HCT116 (cell line): Measurements from ENCODE around the gene GALM. TPM values are rescaled to one million over a fixed set of nuclear protein-coding genes. Genes with fewer than 3 reads are reported as not detected.

ENCODE experiments used
- ATAC-seq: fragments of 200-7000 bp; cut with Tn5 transposase; 2 replicates; pipeline ENCODE4 v1.9.1; 2020; ENCODE audit warnings: mild to moderate bottlenecking, moderate library complexity
- BruUV-seq: library from RNA; stranded (reverse); fragments of 400-500 nt; replicated peaks from 2 replicates; lab custom pipeline; 2021; lab: Mats Ljungman, UMichigan
- CTCF ChIA-PET: fragments of 300-600 bp; sonication (Branson Sonifier 250); formaldehyde crosslinking; loops from one replicate; lab custom pipeline; 2021; ENCODE audit warnings: antibody characterized with exemption; lab: Charles Lee
- POLR2A ChIA-PET: fragments of 300-600, 350-600 bp; sonication (Branson Sonifier 250); formaldehyde crosslinking; loops from one replicate; lab custom pipeline; 2021; ENCODE audit warnings: antibody characterized with exemption; lab: Charles Lee
- RAD21 ChIA-PET, 2 experiments: fragments of 300-600 bp; sonication (Branson Sonifier 250); formaldehyde crosslinking; loops; one replicate each; lab custom pipeline; 2023; ENCODE audit warnings: low total read pairs in 2 of 2; ENCODE audit not compliant: uncharacterized antibody in 2 of 2, unreplicated experiment in 2 of 2, low non-redundant PET in 1 of 2; lab: Charles Lee
- DNase-seq: peaks from one replicate; pipeline ENCODE4 v3.0.0-alpha.2; 2010; ENCODE audit warnings: low read depth, low spot score
- H2AFZ ChIP-seq: fragments of 200-600 bp; shearing (Covaris generic), sonication (generic); 2 replicates; pipeline ENCODE4 v1.6.1; 2017; ENCODE audit warnings: low read depth, mixed run types, mixed read lengths, antibody characterized with exemption, low read length; ENCODE audit not compliant: poor library complexity, severe bottlenecking
- H3K27ac ChIP-seq: 2 replicates; pipeline ENCODE4 v1.5.1; 2012; ENCODE audit warnings: low read depth, low read length
- H3K27me3 ChIP-seq: fragments of 200-600 bp; sonication (generic); 2 replicates; pipeline ENCODE4 v1.6.1; 2016; ENCODE audit warnings: mixed run types, low read length, mixed read lengths; ENCODE audit not compliant: insufficient read depth
- H3K36me3 ChIP-seq, 2 experiments: fragments of 200-500 bp in 1 of 2; fragments of 200-600 bp in 1 of 2; sonication (Bioruptor generic) in 1 of 2; sonication (generic) in 1 of 2; 2 replicates each; pipeline versions ENCODE4 v1.5.1 to v1.6.1; 2014 to 2016; ENCODE audit warnings: low read length in 2 of 2, inconsistent platforms in 1 of 2, mixed read lengths in 1 of 2, mixed run types in 1 of 2; ENCODE audit not compliant: insufficient read depth in 2 of 2, control insufficient read depth in 1 of 2
- H3K4me1 ChIP-seq, 2 experiments: fragments of 200-600 bp in 1 of 2; sonication (generic) in 1 of 2; 2 replicates each; pipeline versions ENCODE4 v1.5.1 to v1.6.1; 2012 to 2017; ENCODE audit warnings: low read length in 2 of 2, inconsistent platforms in 1 of 2, mild to moderate bottlenecking in 1 of 2, mixed read lengths in 1 of 2, mixed run types in 1 of 2, moderate library complexity in 1 of 2; ENCODE audit not compliant: insufficient read depth in 2 of 2, control insufficient read depth in 1 of 2
- H3K4me2 ChIP-seq: fragments of 200-600 bp; sonication (generic); 2 replicates; pipeline ENCODE4 v1.6.1; 2017; ENCODE audit warnings: mixed run types, low read length, mixed read lengths
- H3K4me3 ChIP-seq, 2 experiments: fragments of 200-600 bp in 1 of 2; sonication (generic) in 1 of 2; replicated peaks in 1 of 2; 2 replicates each; pipeline ENCODE4 v1.5.1; 2011 to 2016; ENCODE audit warnings: low read length in 2 of 2, control low read depth in 1 of 2, low read depth in 1 of 2, mild to moderate bottlenecking in 1 of 2, mixed read lengths in 1 of 2, mixed run types in 1 of 2
- H3K79me2 ChIP-seq: fragments of 200-600 bp; sonication (generic); 2 replicates; pipeline ENCODE4 v1.6.1; 2017; ENCODE audit warnings: mild to moderate bottlenecking, mixed run types, low read length, moderate library complexity, mixed read lengths; ENCODE audit not compliant: insufficient read depth
- H3K9ac ChIP-seq: fragments of 200-600 bp; sonication (generic); 2 replicates; pipeline ENCODE4 v1.6.1; 2016; ENCODE audit warnings: low read length, mixed read lengths
- H3K9me2 ChIP-seq: fragments of 200-600 bp; sonication (generic), shearing (Covaris generic); 2 replicates; pipeline ENCODE4 v1.6.1; 2017; ENCODE audit warnings: mixed run types, mild to moderate bottlenecking, moderate library complexity; ENCODE audit not compliant: insufficient read depth
- H3K9me3 ChIP-seq, 2 experiments: fragments of 200-500 bp in 1 of 2; fragments of 200-600 bp in 1 of 2; sonication (Bioruptor generic) in 1 of 2; sonication (generic) in 1 of 2; 2 replicates each; pipeline ENCODE4 v1.6.1; 2014 to 2017; ENCODE audit warnings: low read length in 2 of 2, mixed read lengths in 2 of 2, inconsistent platforms in 1 of 2, low read depth in 1 of 2, mild to moderate bottlenecking in 1 of 2, mixed run types in 1 of 2, moderate library complexity in 1 of 2; ENCODE audit not compliant: control insufficient read depth in 1 of 2, insufficient read depth in 1 of 2
- H4K20me1 ChIP-seq: fragments of 200-600 bp; sonication (generic), shearing (Covaris generic); 2 replicates; pipeline ENCODE4 v1.6.1; 2017; ENCODE audit warnings: mixed run types, mild to moderate bottlenecking, moderate library complexity; ENCODE audit not compliant: insufficient read depth
- CBX3 ChIP-seq: IDR thresholded peaks from 2 replicates; pipeline ENCODE4 v1.6.1; 2012; ENCODE audit warnings: low read depth
- CEBPB ChIP-seq: IDR thresholded peaks from 2 replicates; pipeline ENCODE4 v1.6.1; 2012; ENCODE audit warnings: low read depth
- EGR1 ChIP-seq: IDR thresholded peaks from 2 replicates; pipeline ENCODE4 v1.6.1; 2012; ENCODE audit warnings: low read depth
- EZH2 ChIP-seq: fragments of 200-600 bp; sonication (generic); IDR thresholded peaks from 2 replicates; pipeline ENCODE4 v1.6.1; 2017; ENCODE audit warnings: antibody characterized with exemption, mixed run types
- EZH2phosphoT487 ChIP-seq: fragments of 200-600 bp; IDR thresholded peaks from 2 replicates; pipeline ENCODE4 v1.6.1; 2018; ENCODE audit warnings: antibody characterized with exemption, borderline replicate concordance
- JUND ChIP-seq: IDR thresholded peaks from 2 replicates; pipeline ENCODE4 v1.6.1; 2012
- POLR2A ChIP-seq: IDR thresholded peaks from 2 replicates; pipeline ENCODE4 v1.7.0; 2011; ENCODE audit warnings: borderline replicate concordance; ENCODE audit not compliant: insufficient read depth, insufficient read length; ENCODE audit errors: extremely low read depth
- RAD21 ChIP-seq: IDR thresholded peaks from 2 replicates; pipeline ENCODE4 v1.6.1; 2012; ENCODE audit warnings: low read depth, mild to moderate bottlenecking
- SIN3A ChIP-seq: IDR thresholded peaks from 2 replicates; pipeline ENCODE4 v1.6.1; 2012; ENCODE audit warnings: low read depth
- SRF ChIP-seq: IDR thresholded peaks from 2 replicates; pipeline ENCODE4 v1.6.1; 2012; ENCODE audit warnings: low read depth
- ZNF274 ChIP-seq: fragments of 200-500 bp; sonication (Bioruptor generic); IDR thresholded peaks from 2 replicates; pipeline ENCODE4 v1.6.1; 2014; ENCODE audit warnings: mild to moderate bottlenecking, low read depth, low read length, inconsistent platforms
- intact Hi-C: fragments of 100-400 bp; cut with micrococcal nuclease; formaldehyde crosslinking; loops from 2 replicates; pipeline ENCODE4 v1.10.0; 2022
- total RNA-seq: library from RNA; stranded (reverse); gene quantifications from one replicate; pipeline ENCODE4 v1.2.1, GENCODE V29; 2021; ENCODE audit not compliant: unreplicated experiment
- TF ChIP-seq, protein P1 (sequence below): IDR thresholded peaks from 2 replicates; pipeline ENCODE4 v1.6.1; 2012

GALM gene
- total RNA-seq, 1 experiment from 2014 or later, result 10.2 TPM

DNA sequence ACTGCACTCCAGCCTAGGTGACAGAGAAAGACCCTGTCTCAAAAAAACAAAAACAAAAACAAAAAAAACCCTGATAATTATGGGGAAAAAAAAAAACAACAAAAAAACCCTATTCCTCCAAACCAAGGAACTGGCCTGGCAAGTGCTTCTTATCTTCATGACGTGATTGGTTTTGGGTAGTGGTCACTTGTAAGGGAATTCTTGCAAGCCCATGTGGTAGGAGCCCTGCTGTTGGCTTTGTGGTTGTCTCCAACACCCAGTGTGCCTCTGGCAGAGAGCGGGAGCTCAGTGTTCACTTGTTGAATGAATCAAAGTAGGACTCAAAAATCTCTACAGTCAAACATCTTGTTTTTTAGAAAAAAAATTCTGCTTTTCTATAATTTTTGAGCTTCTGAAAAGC, 6.0 kb downstream of the GALM start:
- no peak overlapping the region for H3K4me3 ChIP-seq
- H2AFZ ChIP-seq, result no peak overlapping the region
- H3K79me2 ChIP-seq, result no peaks in the 10 kb centered on the region
- RAD21 ChIA-PET, result no interaction called here
- ATAC-seq, result no peak
- no peaks in the 10 kb centered on the region for H3K9me3 ChIP-seq
- H3K36me3 ChIP-seq, result 0 out of 4 replicates have a peak, but pooled peaks cover 0 to 3% of the 10 kb centered on the region in 2 experiments
- no peak for DNase-seq
- intact Hi-C loops, result no loop called here
- H3K9me2 ChIP-seq, result no peaks in the 10 kb centered on the region
- TF ChIP-seq EZH2phosphoT487, result no peak
- TF ChIP-seq JUND, result no peak
- TF ChIP-seq, protein P1, sequence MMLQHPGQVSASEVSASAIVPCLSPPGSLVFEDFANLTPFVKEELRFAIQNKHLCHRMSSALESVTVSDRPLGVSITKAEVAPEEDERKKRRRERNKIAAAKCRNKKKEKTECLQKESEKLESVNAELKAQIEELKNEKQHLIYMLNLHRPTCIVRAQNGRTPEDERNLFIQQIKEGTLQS, result no peak
- no peak for TF ChIP-seq CEBPB
- no peak for TF ChIP-seq POLR2A
- TF ChIP-seq, all 23 proteins: peak for 0
- no TSS peak for BruUV-seq
- Histone ChIP-seq H3K27me3 (no peaks in the 10 kb centered on the region), H3K27ac (no peak overlapping the region), H3K9ac (no peak overlapping the region), H3K4me1 (peaks cover 5 to 6% of the 10 kb centered on the region in 2 experiments; a peak in 2 of 4 replicates), H4K20me1 (no peaks in the 10 kb centered on the region), H3K4me2 (no peak overlapping the region)
- CTCF ChIA-PET, result no interaction called here
- POLR2A ChIA-PET, result no interaction called here

DNA sequence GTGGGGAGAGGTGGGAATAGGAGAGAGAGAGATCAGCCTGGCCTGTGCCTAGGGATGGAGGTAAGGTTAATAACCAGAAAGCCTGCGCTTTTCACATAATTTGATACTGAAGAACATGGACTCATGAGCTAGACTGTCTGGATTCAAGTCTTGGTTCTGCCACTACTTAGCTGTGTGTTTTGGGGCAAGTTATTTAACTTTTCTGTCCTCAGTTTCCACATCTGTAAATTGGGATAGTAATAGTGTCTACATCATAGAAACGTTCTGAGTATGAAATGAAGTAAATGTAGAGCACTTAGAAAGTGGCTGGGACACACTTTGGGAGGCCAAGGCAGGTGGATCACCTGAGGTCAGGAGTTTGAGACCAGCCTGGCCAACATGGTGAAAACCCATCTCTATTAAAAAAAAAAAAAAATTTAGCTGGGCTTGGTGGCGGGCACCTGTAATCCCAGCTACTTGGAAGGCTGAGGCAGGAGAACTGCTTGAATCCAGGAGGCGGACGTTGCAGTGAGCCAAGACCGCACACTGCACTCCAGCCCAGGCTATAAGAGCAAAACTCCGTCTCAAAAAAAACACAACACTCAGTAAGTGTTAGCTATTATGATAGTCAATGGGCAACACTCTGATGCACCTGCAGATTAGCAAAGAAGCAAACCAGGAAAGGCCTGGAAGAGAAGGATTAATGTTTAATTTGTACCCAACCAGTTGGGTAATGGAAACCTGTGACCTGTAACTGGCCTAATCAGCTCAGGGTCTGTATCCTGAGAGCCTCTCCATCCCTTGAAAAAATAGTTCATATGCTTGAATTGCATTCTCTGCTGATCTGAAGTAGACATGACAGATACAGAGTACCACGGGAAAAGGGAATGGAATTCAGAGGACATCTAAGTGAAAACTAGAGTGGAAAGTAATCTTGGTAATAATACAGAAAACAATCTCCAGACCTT, 6.8 kb downstream of the GALM start:
- Histone ChIP-seq H2AFZ (no peak overlapping the region), H3K36me3 (0 out of 4 replicates have a peak, but pooled peaks cover 0 to 3% of the 10 kb centered on the region in 2 experiments), H3K4me2 (no peak overlapping the region), H3K4me1 (peaks cover 2 to 5% of the 10 kb centered on the region in 2 experiments; a peak in 2 of 4 replicates), H3K9me3 (no peaks in the 10 kb centered on the region), H3K27me3 (no peaks in the 10 kb centered on the region), H3K79me2 (no peaks in the 10 kb centered on the region), H3K4me3 (no peak overlapping the region), H3K27ac (no peak overlapping the region), H3K9ac (no peak overlapping the region), H4K20me1 (no peaks in the 10 kb centered on the region), H3K9me2 (no peaks in the 10 kb centered on the region)
- DNase-seq (no peak), ATAC-seq (no peak)
- TF ChIP-seq CBX3 (no peak), ZNF274 (no peak), RAD21 (no peak), SRF (no peak), EGR1 (no peak), SIN3A (no peak), EZH2 (no peak)
- TF ChIP-seq, protein P1, result no peak
- no TSS peak for BruUV-seq
- ChIA-PET POLR2A (no interaction called here), CTCF (no interaction called here), RAD21 (no interaction called here)
- intact Hi-C loops, result no loop called here
